Endothelial cell of umbilical vein (primary cell): ENCODE data around the gene INPP5F. TPM values are rescaled to one million over a fixed set of nuclear protein-coding genes. Genes with fewer than 3 reads are reported as not detected.

Experiments
- BruUV-seq: library from RNA; stranded (reverse); fragments of 400-500 nt; replicated peaks from 2 replicates; lab custom pipeline; 2021; lab: Mats Ljungman, UMichigan
- CTCF ChIA-PET: fragments of 300-600, 350-600 bp; sonication (Branson Sonifier 250); formaldehyde crosslinking; loops from one replicate; lab custom pipeline; 2021; ENCODE audit warnings: antibody characterized with exemption, inconsistent platforms; lab: Charles Lee
- POLR2A ChIA-PET: fragments of 300-600, 350-600 bp; sonication (Branson Sonifier 250); formaldehyde crosslinking; loops from one replicate; lab custom pipeline; 2021; ENCODE audit warnings: antibody characterized with exemption, inconsistent platforms; lab: Charles Lee
- DNase-seq: peaks from one replicate; pipeline ENCODE4 v3.0.0-alpha.2; 2011; ENCODE audit warnings: low read depth, low spot score
- FAIRE-seq: peaks from 2 replicates; lab custom pipeline; 2011; peaks lifted over from hg19 to GRCh38; lab: Jason Lieb, UNC
- H2AFZ ChIP-seq: 2 replicates; pipeline ENCODE4 v1.6.0; 2012; ENCODE audit warnings: low read depth, low read length, control low read depth, inconsistent platforms
- H3K27ac ChIP-seq: 2 replicates; pipeline ENCODE4 v1.5.1; 2011; ENCODE audit warnings: low read depth, mild to moderate bottlenecking, control low read depth, low read length, moderate library complexity; ENCODE audit not compliant: insufficient read depth
- H3K27me3 ChIP-seq, 2 experiments: 2 replicates each; pipeline versions ENCODE4 v1.6.0 to v1.6.1; 2011; ENCODE audit warnings: low read length in 2 of 2, mixed read lengths in 1 of 2; ENCODE audit not compliant: control insufficient read depth in 2 of 2, insufficient read depth in 2 of 2
- H3K36me3 ChIP-seq, 2 experiments: 2 replicates in 1 of 2; 3 replicates in 1 of 2; pipeline ENCODE4 v1.5.1; 2011; ENCODE audit warnings: low read length in 2 of 2, mild to moderate bottlenecking in 1 of 2, moderate library complexity in 1 of 2; ENCODE audit not compliant: control insufficient read depth in 2 of 2, insufficient read depth in 2 of 2; ENCODE audit errors: extremely low read depth in 1 of 2
- H3K4me1 ChIP-seq: 3 replicates; pipeline ENCODE4 v1.5.1; 2011; ENCODE audit warnings: mild to moderate bottlenecking, low read length; ENCODE audit not compliant: control insufficient read depth, insufficient read depth; ENCODE audit errors: extremely low read depth
- H3K4me2 ChIP-seq: 2 replicates; pipeline ENCODE4 v1.6.1; 2011; ENCODE audit warnings: low read length, control low read depth, mixed read lengths; ENCODE audit not compliant: insufficient read depth
- H3K4me3 ChIP-seq, 3 experiments: fragments of 200-600 bp in 1 of 3; sonication (generic), shearing (Covaris generic) in 1 of 3; replicated peaks in 1 of 3; 2 replicates each; pipeline ENCODE4 v1.5.1; 2011 to 2016; ENCODE audit warnings: control low read depth in 3 of 3, low read length in 3 of 3, mild to moderate bottlenecking in 2 of 3, inconsistent platforms in 1 of 3, low read depth in 1 of 3, moderate library complexity in 1 of 3; ENCODE audit not compliant: insufficient read depth in 1 of 3
- H3K79me2 ChIP-seq: 2 replicates; pipeline ENCODE4 v1.6.0; 2012; ENCODE audit warnings: low read length, inconsistent platforms; ENCODE audit not compliant: control insufficient read depth, insufficient read depth
- H3K9ac ChIP-seq: replicated peaks from 2 replicates; pipeline ENCODE3; 2011; ENCODE audit warnings: low read length, control low read depth; ENCODE audit not compliant: insufficient read depth; ENCODE audit errors: extremely low read depth
- H3K9me1 ChIP-seq: replicated peaks from 3 replicates; pipeline ENCODE4 v1.6.0; 2011; ENCODE audit warnings: mild to moderate bottlenecking, low read length; ENCODE audit not compliant: control insufficient read depth, insufficient read depth; ENCODE audit errors: extremely low read depth
- H3K9me3 ChIP-seq: replicated peaks from 2 replicates; pipeline ENCODE4 v1.5.1; 2012; ENCODE audit warnings: low read length, inconsistent platforms; ENCODE audit not compliant: control insufficient read depth, insufficient read depth
- H4K20me1 ChIP-seq: replicated peaks from 2 replicates; pipeline ENCODE3; 2011; ENCODE audit warnings: mild to moderate bottlenecking, low read length; ENCODE audit not compliant: control insufficient read depth, insufficient read depth; ENCODE audit errors: extremely low read depth
- EZH2 ChIP-seq: IDR thresholded peaks from 2 replicates; pipeline ENCODE4 v1.6.1; 2012; ENCODE audit warnings: borderline replicate concordance, low read depth, mild to moderate bottlenecking, moderate library complexity, low read length, inconsistent platforms; ENCODE audit not compliant: severe bottlenecking
- FOS ChIP-seq: IDR thresholded peaks from 2 replicates; pipeline ENCODE4 v1.6.1; 2011; ENCODE audit warnings: mild to moderate bottlenecking, low read length, moderate library complexity, borderline replicate concordance; ENCODE audit not compliant: insufficient read depth
- GATA2 ChIP-seq: IDR thresholded peaks from 2 replicates; pipeline ENCODE4 v1.7.0; 2011; ENCODE audit warnings: low read depth, mild to moderate bottlenecking, moderate library complexity, mixed read lengths, low read length; ENCODE audit not compliant: insufficient read length, insufficient read depth
- JUN ChIP-seq: IDR thresholded peaks from 2 replicates; pipeline ENCODE4 v1.6.1; 2011; ENCODE audit warnings: borderline replicate concordance, low read depth; ENCODE audit not compliant: insufficient read length, insufficient read depth
- dilution Hi-C: fragments of 300-500 bp; cut with MboI; formaldehyde crosslinking; loops from one replicate; pipeline ENCODE4 v1.15.0; 2019; ENCODE audit warnings: low sequenced_read_pairs; ENCODE audit not compliant: extremely low pct_ligation_motif_present
- intact Hi-C: fragments of 100-400 bp; cut with micrococcal nuclease; formaldehyde crosslinking; loops from one replicate; pipeline ENCODE4 v1.10.0; 2022
- polyA plus RNA-seq, 4 experiments: library from polyadenylated mRNA; depleted of rRNA in 3 of 4; stranded (reverse) in 3 of 4; unstranded in 1 of 4; fragments of >200 nt; gene quantifications; 2 replicates each; pipeline versions ENCODE4 v1.2.1 to v1.2.3, GENCODE V29; 2011 to 2012; ENCODE audit warnings: missing spikeins in 1 of 4
- total RNA-seq: library from RNA; stranded (reverse); gene quantifications from 2 replicates; pipeline ENCODE4 v1.2.3, GENCODE V29; 2021
- TF ChIP-seq, protein P1 (sequence below): IDR thresholded peaks from 2 replicates; pipeline ENCODE4 v1.6.1; 2011; ENCODE audit not compliant: insufficient read depth, insufficient read length
- TF ChIP-seq, protein P2 (sequence below), 2 donors: IDR thresholded peaks; 1 replicate in 1 of 2; 2 replicates in 1 of 2; pipeline ENCODE4 v1.5.1; 2011; ENCODE audit warnings: low read length in 2 of 2, mild to moderate bottlenecking in 2 of 2, moderate library complexity in 2 of 2, control low read depth in 1 of 2, inconsistent platforms in 1 of 2, low read depth in 1 of 2; ENCODE audit not compliant: insufficient read depth in 1 of 2; ENCODE audit errors: extremely low read depth in 1 of 2

Gene INPP5F
- total and polyA plus RNA-seq, 2 donors (not counting 3 experiments of a cell fraction or from before 2014, with no cell fraction given) = 6.1 to 20.3 TPM

DNA sequence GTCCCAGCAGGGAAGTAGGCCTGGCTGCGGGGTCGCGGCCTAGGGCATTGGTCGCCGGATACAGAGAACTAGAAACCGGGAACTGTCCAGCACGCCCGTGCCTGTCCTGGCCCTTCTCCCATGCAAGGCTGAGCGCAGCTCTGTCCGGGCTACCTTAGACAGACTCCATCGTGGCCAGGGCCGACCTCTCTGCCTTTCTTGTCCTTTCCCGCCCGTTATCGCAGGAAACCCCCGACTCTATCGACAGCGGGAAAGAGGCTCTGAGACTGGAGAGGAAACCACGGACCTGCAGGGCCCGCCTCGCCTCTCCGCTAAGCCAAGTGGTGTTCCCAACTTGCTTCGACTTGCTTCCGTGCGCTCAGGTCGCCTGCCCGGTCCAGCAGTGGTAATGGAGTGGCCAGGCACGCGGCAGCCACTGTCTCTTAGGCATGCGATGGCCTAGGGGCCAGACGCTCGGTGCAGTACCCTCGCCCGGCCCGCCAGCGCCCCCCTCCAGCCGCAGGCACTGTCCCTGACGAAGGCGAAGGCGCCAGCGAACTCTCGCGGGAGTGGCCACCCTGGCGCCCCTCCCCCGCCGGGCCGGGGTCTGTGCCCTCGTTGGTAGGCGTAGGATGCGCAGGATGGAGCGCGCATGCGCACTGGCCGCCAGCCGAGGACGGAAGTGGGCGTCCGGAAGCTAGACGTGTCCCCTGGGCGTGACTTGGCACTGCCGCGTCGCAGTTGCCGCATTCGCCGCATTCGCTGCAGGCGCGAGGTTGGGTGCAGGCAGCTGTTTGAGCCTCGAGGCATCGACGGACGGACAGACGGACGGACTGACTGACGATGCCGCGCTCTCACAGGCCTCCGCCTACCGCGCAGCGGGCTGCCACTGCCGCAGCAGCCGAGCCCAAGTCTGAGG is 92.4 kb downstream of the INPP5F start:
- ChIA-PET CTCF (interaction anchor here (0.9 kb wide), 2 partner anchors 41 to 67 kb away, joined by 3 to 9 read pairs; no protein-coding TSS in a partner anchor), POLR2A (no interaction called here)
- Histone ChIP-seq H3K27ac (no peak overlapping the region), H3K4me2 (no peak overlapping the region), H4K20me1 (no peaks in the 10 kb centered on the region), H3K79me2 (no peaks in the 10 kb centered on the region), H2AFZ (no peak overlapping the region), H3K4me1 (no peaks in the 10 kb centered on the region), H3K9ac (no peak overlapping the region), H3K4me3 (peak overlapping the region in 1 of 3 experiments; percentile 28), H3K9me3 (no peaks in the 10 kb centered on the region), H3K36me3 (peaks cover 0 to 2% of the 10 kb centered on the region in 2 experiments), H3K9me1 (no peaks in the 10 kb centered on the region), H3K27me3 (no peaks in the 10 kb centered on the region)
- dilution Hi-C loops (no loop called here), intact Hi-C loops (no loop called here)
- FAIRE-seq = no peak
- no TSS peak for BruUV-seq
- peak; percentile 29 for DNase-seq
- TF ChIP-seq, protein P1, sequence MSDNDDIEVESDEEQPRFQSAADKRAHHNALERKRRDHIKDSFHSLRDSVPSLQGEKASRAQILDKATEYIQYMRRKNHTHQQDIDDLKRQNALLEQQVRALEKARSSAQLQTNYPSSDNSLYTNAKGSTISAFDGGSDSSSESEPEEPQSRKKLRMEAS = peak; percentile 15
- TF ChIP-seq EZH2 (no peak), GATA2 (no peak), JUN (no peak), FOS (no peak)
- TF ChIP-seq, protein P2, sequence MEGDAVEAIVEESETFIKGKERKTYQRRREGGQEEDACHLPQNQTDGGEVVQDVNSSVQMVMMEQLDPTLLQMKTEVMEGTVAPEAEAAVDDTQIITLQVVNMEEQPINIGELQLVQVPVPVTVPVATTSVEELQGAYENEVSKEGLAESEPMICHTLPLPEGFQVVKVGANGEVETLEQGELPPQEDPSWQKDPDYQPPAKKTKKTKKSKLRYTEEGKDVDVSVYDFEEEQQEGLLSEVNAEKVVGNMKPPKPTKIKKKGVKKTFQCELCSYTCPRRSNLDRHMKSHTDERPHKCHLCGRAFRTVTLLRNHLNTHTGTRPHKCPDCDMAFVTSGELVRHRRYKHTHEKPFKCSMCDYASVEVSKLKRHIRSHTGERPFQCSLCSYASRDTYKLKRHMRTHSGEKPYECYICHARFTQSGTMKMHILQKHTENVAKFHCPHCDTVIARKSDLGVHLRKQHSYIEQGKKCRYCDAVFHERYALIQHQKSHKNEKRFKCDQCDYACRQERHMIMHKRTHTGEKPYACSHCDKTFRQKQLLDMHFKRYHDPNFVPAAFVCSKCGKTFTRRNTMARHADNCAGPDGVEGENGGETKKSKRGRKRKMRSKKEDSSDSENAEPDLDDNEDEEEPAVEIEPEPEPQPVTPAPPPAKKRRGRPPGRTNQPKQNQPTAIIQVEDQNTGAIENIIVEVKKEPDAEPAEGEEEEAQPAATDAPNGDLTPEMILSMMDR (IDR thresholded peaks at IDR 0.05; ENCODE audit: extremely low read depth in 1 of 2, insufficient read depth in 1 of 2, low read depth in 1 of 2, low read length in 2 of 2) = peak in 1 of 2 donors; percentile 20
